ENCODE measurements around the gene ADGRV1. TPM values are rescaled to one million over a fixed set of nuclear protein-coding genes. Genes with fewer than 3 reads are reported as not detected.

Gene ADGRV1
- total and polyA plus RNA-seq, 9 of the 15 experiments (the other 6 are each of a cell fraction or from before 2014, with no cell fraction given) = 21.7 to 156 (median 58.2) TPM

DNA sequence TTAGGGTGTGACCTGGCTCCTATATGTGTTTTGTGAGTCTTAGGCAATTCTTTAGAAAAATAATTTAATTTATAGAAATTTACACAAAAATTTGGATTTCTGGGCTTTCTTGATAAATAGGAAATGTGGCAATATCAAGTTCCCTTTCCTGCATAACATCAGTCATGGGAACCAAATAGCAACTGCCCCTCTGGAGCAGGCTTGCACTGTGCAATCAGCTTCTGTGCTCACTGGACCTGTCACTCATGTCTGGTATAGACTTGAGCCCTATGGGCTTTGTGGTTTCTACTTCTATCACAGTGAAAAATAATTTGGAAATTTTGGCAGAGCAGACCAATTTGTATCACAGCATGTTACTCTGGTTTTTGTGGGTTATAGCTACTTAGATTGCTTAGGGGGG, 131.7 kb downstream of the ADGRV1 start:
- TF ChIP-seq, protein P1, sequence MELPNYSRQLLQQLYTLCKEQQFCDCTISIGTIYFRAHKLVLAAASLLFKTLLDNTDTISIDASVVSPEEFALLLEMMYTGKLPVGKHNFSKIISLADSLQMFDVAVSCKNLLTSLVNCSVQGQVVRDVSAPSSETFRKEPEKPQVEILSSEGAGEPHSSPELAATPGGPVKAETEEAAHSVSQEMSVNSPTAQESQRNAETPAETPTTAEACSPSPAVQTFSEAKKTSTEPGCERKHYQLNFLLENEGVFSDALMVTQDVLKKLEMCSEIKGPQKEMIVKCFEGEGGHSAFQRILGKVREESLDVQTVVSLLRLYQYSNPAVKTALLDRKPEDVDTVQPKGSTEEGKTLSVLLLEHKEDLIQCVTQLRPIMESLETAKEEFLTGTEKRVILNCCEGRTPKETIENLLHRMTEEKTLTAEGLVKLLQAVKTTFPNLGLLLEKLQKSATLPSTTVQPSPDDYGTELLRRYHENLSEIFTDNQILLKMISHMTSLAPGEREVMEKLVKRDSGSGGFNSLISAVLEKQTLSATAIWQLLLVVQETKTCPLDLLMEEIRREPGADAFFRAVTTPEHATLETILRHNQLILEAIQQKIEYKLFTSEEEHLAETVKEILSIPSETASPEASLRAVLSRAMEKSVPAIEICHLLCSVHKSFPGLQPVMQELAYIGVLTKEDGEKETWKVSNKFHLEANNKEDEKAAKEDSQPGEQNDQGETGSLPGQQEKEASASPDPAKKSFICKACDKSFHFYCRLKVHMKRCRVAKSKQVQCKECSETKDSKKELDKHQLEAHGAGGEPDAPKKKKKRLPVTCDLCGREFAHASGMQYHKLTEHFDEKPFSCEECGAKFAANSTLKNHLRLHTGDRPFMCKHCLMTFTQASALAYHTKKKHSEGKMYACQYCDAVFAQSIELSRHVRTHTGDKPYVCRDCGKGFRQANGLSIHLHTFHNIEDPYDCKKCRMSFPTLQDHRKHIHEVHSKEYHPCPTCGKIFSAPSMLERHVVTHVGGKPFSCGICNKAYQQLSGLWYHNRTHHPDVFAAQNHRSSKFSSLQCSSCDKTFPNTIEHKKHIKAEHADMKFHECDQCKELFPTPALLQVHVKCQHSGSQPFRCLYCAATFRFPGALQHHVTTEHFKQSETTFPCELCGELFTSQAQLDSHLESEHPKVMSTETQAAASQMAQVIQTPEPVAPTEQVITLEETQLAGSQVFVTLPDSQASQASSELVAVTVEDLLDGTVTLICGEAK (IDR thresholded peaks at IDR 0.05) = no peak
- TF ChIP-seq, protein P1 (CRISPR knock-in tag; IDR thresholded peaks at IDR 0.05) = no peak
- no peak for TF ChIP-seq NFRKB (IDR thresholded peaks at IDR 0.05; ENCODE audit: low read depth)
- no peak for TF ChIP-seq ELF4 (CRISPR knock-in tag; IDR thresholded peaks at IDR 0.05)
- peak; percentile 23; the same call in 1 of the 2 replicates for TF ChIP-seq PKNOX1 (IDR thresholded peaks at IDR 0.05)
- no peak for TF ChIP-seq NFIC (IDR thresholded peaks at IDR 0.05)
- no peak for TF ChIP-seq STAT5A (IDR thresholded peaks at IDR 0.05; ENCODE audit: borderline replicate concordance, low read length)
- Histone ChIP-seq H3K9me3 (replicated peaks; ENCODE audit: control insufficient read depth, insufficient read depth, low read depth, low read length) (peaks cover 2% of the 10 kb centered on the region; the same call in 1 of the 2 replicates), H2AFZ (ENCODE audit: low read depth, low read length) (no peak overlapping the region), H3K9ac (ENCODE audit: insufficient read depth in 1 of 2, low read depth in 2 of 2, low read length in 2 of 2) (no peak overlapping the region), H3K27ac (ENCODE audit: extremely low read depth, low read depth, low read length) (no peak overlapping the region), H4K20me1 (replicated peaks; ENCODE audit: control insufficient read depth, insufficient read depth, low read length) (no peaks in the 10 kb centered on the region), H3K4me2 (ENCODE audit: insufficient read depth, low read length) (no peak overlapping the region), H3K9me1 (ENCODE audit: control insufficient read depth, insufficient read depth, low read length) (no peaks in the 10 kb centered on the region), H3K27me3 (ENCODE audit: control insufficient read depth in 2 of 2, insufficient read depth in 2 of 2, low read length in 2 of 2) (no peaks in the 10 kb centered on the region), H3K79me2 (ENCODE audit: control insufficient read depth, insufficient read depth, low read length) (no peaks in the 10 kb centered on the region; the same call in 2 of the 3 replicates), H3K4me3 (no peak overlapping the region), H3K4me1 (replicated peaks in 1 of 2; ENCODE audit: control insufficient read depth in 2 of 2, insufficient read depth in 2 of 2, low read length in 2 of 2) (no peaks in the 10 kb centered on the region), H3K36me3 (ENCODE audit: control insufficient read depth, insufficient read depth, low read length) (peaks cover 62% of the 10 kb centered on the region)
- ATAC-seq = peak; percentile 16; the same call in 1 of the 3 replicates
- POLR2A ChIA-PET = interaction anchor here (1.4 kb wide), 1 partner anchor 10 kb away, joined by 3 read pairs; no protein-coding TSS in a partner anchor
- in situ Hi-C loops (cut with MboI) (no loop called here), intact Hi-C loops (cut with micrococcal nuclease) (no loop called here)
- DNase-seq (ENCODE audit: extremely low read depth in 1 of 4, low spot score in 3 of 4) = no peak
- no peak for FAIRE-seq
- CTCF ChIA-PET (ENCODE audit: low intra/inter-chr PET ratio) = no interaction called here
- BruUV-seq (replicated peaks) = no TSS peak

All from K562 (cell line).